ENCODE measurements around the gene NR6A1.

GRCh38 chr9:124779368-124780059 is 8.4 kb upstream of the NR6A1 start:
- TF ChIP-seq TAF1 (IDR thresholded peaks at IDR 0.05; ENCODE audit: borderline replicate concordance, low read depth, low read length) (no peak), POLR2AphosphoS5 (IDR thresholded peaks at IDR 0.05; ENCODE audit: low read depth, low read length) (no peak), POLR2A (IDR thresholded peaks at IDR 0.05; ENCODE audit: low read depth, low read length) (no peak)

Data from GM12892 (cell line).